GM12878 (cell line): ENCODE results near the gene ABL1. TPM values are rescaled to one million over a fixed set of nuclear protein-coding genes. Genes with fewer than 3 reads are reported as not detected.

Source experiments
- ATAC-seq: fragments of 200-7000 bp; cut with Tn5 transposase; 3 replicates; pipeline ENCODE4 v1.9.1; 2020; ENCODE audit warnings: mild to moderate bottlenecking, moderate library complexity
- BruUV-seq: library from RNA; stranded (reverse); fragments of 400-500 nt; replicated peaks from 2 replicates; lab custom pipeline; 2021; lab: Mats Ljungman, UMichigan
- CTCF ChIA-PET: fragments of 300-600 bp; sonication (Branson Sonifier 250); formaldehyde crosslinking; extraction: SDS; loops from one replicate; lab custom pipeline; 2021; ENCODE audit warnings: inconsistent platforms; lab: Yijun Ruan, JAX
- POLR2A ChIA-PET: fragments of 350-600 bp; formaldehyde crosslinking; extraction: SDS; loops from one replicate; lab custom pipeline; 2021; ENCODE audit warnings: inconsistent platforms; lab: Charles Lee
- RAD21 ChIA-PET: fragments of 300-600 bp; sonication (Branson Sonifier 250); formaldehyde crosslinking; loops from one replicate; lab custom pipeline; 2023; ENCODE audit warnings: antibody characterized with exemption; ENCODE audit not compliant: unreplicated experiment; lab: Charles Lee
- SMC1A ChIA-PET: fragments of 300-600 bp; sonication (Branson Sonifier 250); formaldehyde crosslinking; loops from one replicate; lab custom pipeline; 2023; ENCODE audit not compliant: unreplicated experiment, uncharacterized antibody; lab: Charles Lee
- DNase-seq: peaks from one replicate; pipeline ENCODE4 v3.0.0-alpha.2; 2011; ENCODE audit warnings: low read depth, low spot score
- FAIRE-seq: peaks from 3 replicates; lab custom pipeline; 2011; peaks lifted over from hg19 to GRCh38; lab: Jason Lieb, UNC
- H2AFZ ChIP-seq: 2 replicates; pipeline ENCODE4 v1.6.0; 2011; ENCODE audit warnings: low read depth, low read length, control low read depth; ENCODE audit not compliant: control insufficient read depth
- H3K27ac ChIP-seq: 2 replicates; pipeline ENCODE4 v1.5.1; 2011; ENCODE audit warnings: control low read depth; ENCODE audit not compliant: control insufficient read depth, insufficient read depth
- H3K27me3 ChIP-seq, 2 experiments: replicated peaks in 1 of 2; 2 replicates each; pipeline versions ENCODE4 v1.6.0 to v1.6.1; 2011; ENCODE audit warnings: low read length in 1 of 2; ENCODE audit not compliant: control insufficient read depth in 2 of 2, insufficient read depth in 2 of 2
- H3K36me3 ChIP-seq, 2 experiments: 2 replicates each; pipeline ENCODE4 v1.5.1; 2011; ENCODE audit warnings: low read length in 1 of 2; ENCODE audit not compliant: control insufficient read depth in 2 of 2, insufficient read depth in 2 of 2
- H3K4me1 ChIP-seq: 2 replicates; pipeline ENCODE4 v1.6.1; 2011; ENCODE audit warnings: mild to moderate bottlenecking, low read length, moderate library complexity, mixed read lengths; ENCODE audit not compliant: control insufficient read depth, insufficient read depth
- H3K4me2 ChIP-seq: 2 replicates; pipeline ENCODE4 v1.6.0; 2011; ENCODE audit warnings: control low read depth; ENCODE audit not compliant: control insufficient read depth, insufficient read depth
- H3K4me3 ChIP-seq: fragments of 200-600 bp; sonication (generic); 2 replicates; pipeline ENCODE4 v1.5.1; 2016
- H3K79me2 ChIP-seq: 2 replicates; pipeline ENCODE4 v1.6.0; 2011; ENCODE audit warnings: low read length; ENCODE audit not compliant: control insufficient read depth, insufficient read depth
- H3K9ac ChIP-seq: 2 replicates; pipeline ENCODE4 v1.8.0; 2011; ENCODE audit warnings: low read length, control low read depth, mixed read lengths; ENCODE audit not compliant: control insufficient read depth, insufficient read depth
- H3K9me3 ChIP-seq: replicated peaks from 3 replicates; pipeline ENCODE4 v1.5.1; 2011; ENCODE audit warnings: mild to moderate bottlenecking, low read length; ENCODE audit not compliant: control insufficient read depth, insufficient read depth
- H4K20me1 ChIP-seq: 2 replicates; pipeline ENCODE4 v1.6.0; 2011; ENCODE audit not compliant: control insufficient read depth, insufficient read depth
- ATF3 ChIP-seq: IDR thresholded peaks from 2 replicates; pipeline ENCODE4 v1.6.1; 2011; ENCODE audit warnings: low read depth, mild to moderate bottlenecking, low read length, moderate library complexity, borderline replicate concordance; ENCODE audit errors: extremely low read depth
- ATF7 ChIP-seq: fragments of 450-650 bp; IDR thresholded peaks from 2 replicates; pipeline ENCODE4 v1.6.1; 2016; ENCODE audit warnings: low read depth, mild to moderate bottlenecking
- CBFB ChIP-seq: IDR thresholded peaks from 2 replicates; pipeline ENCODE4 v1.6.1; 2016; ENCODE audit warnings: antibody characterized with exemption, low read depth
- CBX5 ChIP-seq: sonication (generic); IDR thresholded peaks from 2 replicates; pipeline ENCODE4 v1.6.1; 2016; ENCODE audit warnings: low read depth, moderate library complexity, mild to moderate bottlenecking, inconsistent platforms
- CEBPB ChIP-seq, 2 experiments: fragments of 150-350 bp in 1 of 2; IDR thresholded peaks; 2 replicates each; pipeline ENCODE4 v1.6.1; 2012 to 2014; ENCODE audit warnings: low read depth in 2 of 2, low read length in 2 of 2, borderline replicate concordance in 1 of 2, inconsistent platforms in 1 of 2
- DPF2 ChIP-seq: fragments of 450-650 bp; IDR thresholded peaks from 2 replicates; pipeline ENCODE4 v1.6.1; 2017; ENCODE audit warnings: mild to moderate bottlenecking
- EED ChIP-seq: sonication (generic); IDR thresholded peaks from 2 replicates; pipeline ENCODE4 v1.6.1; 2016; ENCODE audit warnings: antibody characterized with exemption, low read depth
- FOS ChIP-seq: IDR thresholded peaks from 3 replicates; pipeline ENCODE4 v1.6.1; 2011; ENCODE audit warnings: borderline replicate concordance; ENCODE audit not compliant: insufficient read length; ENCODE audit errors: extremely low read depth
- IRF4 ChIP-seq: IDR thresholded peaks from 2 replicates; pipeline ENCODE4 v1.6.1; 2011; ENCODE audit warnings: low read depth, low read length
- MEF2A ChIP-seq: IDR thresholded peaks from 2 replicates; pipeline ENCODE4 v1.6.1; 2011; ENCODE audit warnings: low read depth, mild to moderate bottlenecking, low read length, moderate library complexity; ENCODE audit not compliant: insufficient read depth
- MXI1 ChIP-seq: fragments of 150-350 bp; IDR thresholded peaks from 2 replicates; pipeline ENCODE4 v1.6.1; 2011; ENCODE audit warnings: low read depth, mild to moderate bottlenecking, inconsistent platforms, low read length, improper control_type of control experiment
- MYB ChIP-seq: fragments of 150-350 bp; IDR thresholded peaks from 2 replicates; pipeline ENCODE4 v1.6.1; 2014; ENCODE audit warnings: mild to moderate bottlenecking, low read depth, low read length, borderline replicate concordance
- POLR2AphosphoS2 ChIP-seq: IDR thresholded peaks from 2 replicates; pipeline ENCODE4 v1.6.1; 2011; ENCODE audit warnings: low read depth, mild to moderate bottlenecking, low read length, improper control_type of control experiment, moderate library complexity
- PRDM15 ChIP-seq: fragments of 450-650 bp; formaldehyde crosslinking; IDR thresholded peaks from 2 replicates; pipeline ENCODE4 v1.4.0; 2020; ENCODE audit warnings: mild to moderate bottlenecking, moderate library complexity
- RBBP5 ChIP-seq: fragments of 200-600 bp; sonication (generic); conservative IDR thresholded peaks from 2 replicates; pipeline ENCODE4 v1.6.1; 2016
- SMAD1 ChIP-seq: fragments of 450-650 bp; IDR thresholded peaks from 2 replicates; pipeline ENCODE4 v1.6.1; 2018; ENCODE audit warnings: mild to moderate bottlenecking, low read depth; ENCODE audit not compliant: partially characterized antibody
- ZNF207 ChIP-seq: fragments of 450-650 bp; IDR thresholded peaks from 2 replicates; pipeline ENCODE4 v1.6.1; 2014; ENCODE audit warnings: antibody characterized with exemption, mild to moderate bottlenecking, borderline replicate concordance
- ZNF622 ChIP-seq: fragments of 450-650 bp; IDR thresholded peaks from 2 replicates; pipeline ENCODE4 v1.6.1; 2017; ENCODE audit warnings: mild to moderate bottlenecking, inconsistent platforms
- WGBS: methylation state at CpG from one replicate; pipeline ENCODE4 v1.1.6; 2016; ENCODE audit warnings: low lambda C conversion rate; ENCODE audit not compliant: insufficient replicate concordance, insufficient coverage; ENCODE audit errors: missing lambda C conversion rate; 5-methylcytosine and 5-hydroxymethylcytosine counted together
- in situ Hi-C: fragments of 300-500 bp; cut with MboI; formaldehyde crosslinking; loops from 9 replicates; pipeline ENCODE4 v1.14.3; 2018; ENCODE audit warnings: mixed read lengths
- intact Hi-C: fragments of 100-400 bp; cut with micrococcal nuclease; formaldehyde crosslinking; loops from one replicate; pipeline ENCODE4 v1.14.2; 2022; ENCODE audit not compliant: unreplicated experiment
- polyA plus RNA-seq, 11 experiments: library from polyadenylated mRNA; depleted of rRNA in 4 of 11; unstranded in 6 of 11; stranded (reverse) in 5 of 11; fragments of >200 nt; fragmentation: Nextera tagmentation in 4 of 11; fragmentation: Illumina TruSeq in 1 of 11; extraction: Ambion mirVana in 4 of 11; extraction: Trizol in 1 of 11; gene quantifications; 1 replicate in 1 of 11; 2 replicates in 10 of 11; pipeline versions ENCODE4 v1.2.1 to v1.2.3, GENCODE V29; 2011 to 2016; ENCODE audit warnings: inconsistent platforms in 2 of 11, missing spikeins in 2 of 11, low read depth in 1 of 11
- total RNA-seq, 4 experiments: library from RNA; depleted of rRNA in 3 of 4; stranded (reverse); fragments of >200 nt in 3 of 4; fragmentation: Illumina TruSeq in 1 of 4; extraction: Trizol in 1 of 4; gene quantifications; 2 replicates each; pipeline versions ENCODE4 v1.2.1 to v1.2.3, GENCODE V29; 2013 to 2021

Gene ABL1
- total and polyA plus RNA-seq, 10 of the 15 experiments (the other 5 are each of a cell fraction or from before 2014, with no cell fraction given) = 0.79 to 51.5 (median 16.3) TPM

GRCh38 chr9:130924448-130924788, 89.4 kb downstream of the ABL1 start:
- H3K4me1 ChIP-seq = peaks cover 27% of the 10 kb centered on the region
- no peak overlapping the region for H3K4me3 ChIP-seq
- no peak for FAIRE-seq
- 0 out of 2 replicates have a peak, but pooled peaks cover 2% of the 10 kb centered on the region for H4K20me1 ChIP-seq
- SMC1A ChIA-PET = no interaction called here
- no peak overlapping the region for H3K4me2 ChIP-seq
- WGBS = 51% methylated on average over 7 of the region's 10 CpGs
- no peak for TF ChIP-seq PRDM15 (CRISPR knock-in tag)
- no peak for TF ChIP-seq ATF3
- no peak for TF ChIP-seq RBBP5
- no peak for TF ChIP-seq CBFB
- no peak for TF ChIP-seq EED
- no peak for TF ChIP-seq ATF7
- TF ChIP-seq POLR2AphosphoS2 = no peak
- TF ChIP-seq FOS = no peak
- TF ChIP-seq IRF4 = no peak
- TF ChIP-seq ZNF207 = no peak
- no peak for TF ChIP-seq MEF2A
- no peak for TF ChIP-seq ZNF622
- no peak for TF ChIP-seq CBX5
- TF ChIP-seq SMAD1 = no peak
- TF ChIP-seq MYB = no peak
- no peak for TF ChIP-seq MXI1
- TF ChIP-seq DPF2 = no peak
- TF ChIP-seq CEBPB (IDR thresholded peaks at IDR 0.05; ENCODE audit: borderline replicate concordance in 1 of 2, low read depth in 2 of 2, low read length in 2 of 2) = no peak
- H3K9me3 ChIP-seq = no peaks in the 10 kb centered on the region
- BruUV-seq = no TSS peak
- no peak for DNase-seq
- no peak overlapping the region for H2AFZ ChIP-seq
- H3K79me2 ChIP-seq = no peaks in the 10 kb centered on the region
- ATAC-seq = no peak
- POLR2A ChIA-PET = no interaction called here
- no peaks in the 10 kb centered on the region; a peak in 1 of 4 replicates for H3K27me3 ChIP-seq
- H3K36me3 ChIP-seq = no peaks in the 10 kb centered on the region
- in situ Hi-C loops (no loop called here), intact Hi-C loops (no loop called here)
- RAD21 ChIA-PET = no interaction called here
- CTCF ChIA-PET = no interaction called here
- H3K27ac ChIP-seq = no peak overlapping the region
- H3K9ac ChIP-seq = no peak overlapping the region
